Mesendoderm (in vitro differentiated cells): Measurements from ENCODE around the gene GAS6.

Experiments
- DNase-seq: peaks from one replicate; pipeline ENCODE4 v3.0.0; 2013
- H2AK5ac ChIP-seq: 2 replicates; pipeline ENCODE4 v1.6.1; 2013; ENCODE audit warnings: low read length, inconsistent platforms
- H2BK120ac ChIP-seq: 2 replicates; pipeline ENCODE4 v1.6.1; 2013; ENCODE audit warnings: low read depth, mild to moderate bottlenecking, low read length, moderate library complexity, mixed read lengths
- H2BK15ac ChIP-seq: replicated peaks from 2 replicates; pipeline ENCODE4 v1.6.1; 2013; ENCODE audit warnings: low read depth, mild to moderate bottlenecking, moderate library complexity
- H2BK5ac ChIP-seq: 2 replicates; pipeline ENCODE4 v1.6.1; 2013; ENCODE audit warnings: low read length, inconsistent platforms
- H3K18ac ChIP-seq: 2 replicates; pipeline ENCODE4 v1.6.1; 2013; ENCODE audit warnings: mild to moderate bottlenecking, low read length, mixed read lengths
- H3K23ac ChIP-seq: one replicate; pipeline ENCODE4 v1.6.1; 2013; ENCODE audit warnings: low read length
- H3K27ac ChIP-seq: 2 replicates; pipeline ENCODE4 v1.5.1; 2013; ENCODE audit warnings: low read depth, mild to moderate bottlenecking, inconsistent platforms, low read length, moderate library complexity
- H3K27me3 ChIP-seq: 2 replicates; pipeline ENCODE4 v1.6.1; 2013; ENCODE audit warnings: low read length, control low read depth, mild to moderate bottlenecking, inconsistent platforms; ENCODE audit not compliant: insufficient read depth, poor library complexity
- H3K36me3 ChIP-seq: 2 replicates; pipeline ENCODE4 v1.6.1; 2013; ENCODE audit warnings: low read length, inconsistent platforms; ENCODE audit not compliant: control insufficient read depth, insufficient read depth
- H3K4ac ChIP-seq: one replicate; pipeline ENCODE4 v1.6.1; 2013; ENCODE audit warnings: low read depth, mild to moderate bottlenecking, low read length, moderate library complexity
- H3K4me1 ChIP-seq: 2 replicates; pipeline ENCODE4 v1.6.1; 2013; ENCODE audit warnings: low read depth, low read length, inconsistent platforms; ENCODE audit not compliant: control insufficient read depth
- H3K4me2 ChIP-seq: 2 replicates; pipeline ENCODE4 v1.6.1; 2013; ENCODE audit warnings: low read length
- H3K4me3 ChIP-seq: 2 replicates; pipeline ENCODE4 v1.5.1; 2013; ENCODE audit warnings: mild to moderate bottlenecking, low read length
- H3K56ac ChIP-seq: one replicate; pipeline ENCODE4 v1.6.1; 2013; ENCODE audit warnings: low read length
- H3K79me1 ChIP-seq: 2 replicates; pipeline ENCODE4 v1.6.1; 2013; ENCODE audit warnings: low read length, inconsistent platforms
- H3K79me2 ChIP-seq: 2 replicates; pipeline ENCODE4 v1.6.1; 2013; ENCODE audit warnings: mild to moderate bottlenecking, low read length; ENCODE audit not compliant: control insufficient read depth, insufficient read depth
- H3K9ac ChIP-seq: 2 replicates; pipeline ENCODE4 v1.6.1; 2013; ENCODE audit warnings: low read length, inconsistent platforms
- H4K5ac ChIP-seq: one replicate; pipeline ENCODE4 v1.6.1; 2013; ENCODE audit warnings: low read length
- H4K8ac ChIP-seq: one replicate; pipeline ENCODE4 v1.6.1; 2013; ENCODE audit warnings: low read depth, mild to moderate bottlenecking, control low read depth, low read length, moderate library complexity
- WGBS: extraction: QIAGEN DNeasy Blood & Tissue Kit; methylation state at CpG from one replicate; pipeline ENCODE4 v1.1.7; 2013; ENCODE audit warnings: low lambda C conversion rate, missing lambda C conversion rate; ENCODE audit not compliant: insufficient coverage; ENCODE audit errors: extremely low coverage; 5-methylcytosine and 5-hydroxymethylcytosine counted together

Gene GAS6

GRCh38 chr13:113853518-113854237, 10.2 kb downstream of the GAS6 start:
- no peaks in the 10 kb centered on the region for H3K4me1 ChIP-seq
- no peaks in the 10 kb centered on the region for H3K27me3 ChIP-seq
- no peak for DNase-seq
- no peaks in the 10 kb centered on the region for H3K79me2 ChIP-seq
- H4K5ac ChIP-seq = no peak overlapping the region
- no peak overlapping the region for H4K8ac ChIP-seq
- no peaks in the 10 kb centered on the region for H3K79me1 ChIP-seq
- H2BK120ac ChIP-seq = no peak overlapping the region
- H3K4me3 ChIP-seq = no peak overlapping the region
- no peak overlapping the region for H3K4me2 ChIP-seq
- no peak overlapping the region for H3K18ac ChIP-seq
- no peak overlapping the region for H3K4ac ChIP-seq
- WGBS = no CpG with 5 or more reads among the region's 11 CpGs
- H3K23ac ChIP-seq = no peak overlapping the region
- H3K56ac ChIP-seq = no peak overlapping the region
- H3K9ac ChIP-seq = no peak overlapping the region
- no peaks in the 10 kb centered on the region for H3K36me3 ChIP-seq
- no peak overlapping the region for H3K27ac ChIP-seq
- H2BK15ac ChIP-seq = no peak overlapping the region
- H2BK5ac ChIP-seq = no peak overlapping the region
- H2AK5ac ChIP-seq = no peak overlapping the region

- no CpG with 5 or more reads among the region's 22 CpGs for WGBS
- no peak overlapping the region for H3K18ac ChIP-seq
- H3K36me3 ChIP-seq = no peaks in the 10 kb centered on the region
- no peak overlapping the region for H4K8ac ChIP-seq
- H3K4me2 ChIP-seq = no peak overlapping the region
- H3K27me3 ChIP-seq = no peaks in the 10 kb centered on the region
- H4K5ac ChIP-seq = no peak overlapping the region
- H2BK15ac ChIP-seq = no peak overlapping the region
- H2BK5ac ChIP-seq = no peak overlapping the region
- H3K4ac ChIP-seq = no peak overlapping the region
- H3K79me1 ChIP-seq = no peaks in the 10 kb centered on the region
- no peak for DNase-seq
- no peak overlapping the region for H3K56ac ChIP-seq
- H3K9ac ChIP-seq = no peak overlapping the region
- no peak overlapping the region for H2AK5ac ChIP-seq
- H2BK120ac ChIP-seq = no peak overlapping the region
- no peak overlapping the region for H3K27ac ChIP-seq
- H3K4me3 ChIP-seq = no peak overlapping the region
- no peak overlapping the region for H3K23ac ChIP-seq
- no peaks in the 10 kb centered on the region for H3K79me2 ChIP-seq
- H3K4me1 ChIP-seq = no peaks in the 10 kb centered on the region
Measured at GRCh38 chr13:113852536-113853517, 11.0 kb downstream of the GAS6 start.

DNA sequence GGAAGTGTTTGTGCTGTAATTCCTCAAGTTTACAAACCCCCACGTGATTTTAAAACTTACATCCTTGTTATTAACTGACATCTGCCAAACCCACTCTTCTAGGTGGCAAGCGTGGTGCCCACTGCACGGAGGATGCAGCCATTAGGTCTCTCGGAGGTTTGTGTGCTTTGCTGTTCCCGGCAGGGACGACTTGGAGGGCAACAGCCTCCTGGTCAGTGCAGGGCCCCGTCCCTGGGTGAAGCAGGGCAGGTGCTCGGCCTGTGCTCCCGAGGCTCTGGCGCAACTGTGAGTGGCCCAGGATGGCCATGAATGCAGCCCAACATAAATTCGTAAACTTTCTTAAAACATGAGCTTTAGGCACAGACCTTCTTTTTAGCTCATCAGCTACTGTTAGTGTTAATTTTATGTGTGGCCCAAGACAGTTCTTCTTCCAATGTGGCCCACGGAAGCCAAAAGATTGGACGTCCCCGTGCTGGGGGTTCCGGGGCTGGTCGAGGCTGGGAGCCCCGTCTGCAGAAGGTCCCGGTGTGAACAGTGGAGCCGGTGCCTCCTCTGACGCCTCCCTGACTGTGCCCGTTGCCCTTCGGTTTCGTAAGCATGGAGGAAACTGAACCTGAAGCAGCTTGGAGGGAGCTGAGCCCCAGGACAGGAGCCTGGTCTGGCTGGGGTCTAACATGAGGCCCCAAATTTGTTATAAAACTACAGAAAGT, 11.9 kb downstream of the GAS6 start:
- Histone ChIP-seq H3K27me3 (no peaks in the 10 kb centered on the region), H4K5ac (no peak overlapping the region), H3K56ac (no peak overlapping the region), H3K9ac (no peak overlapping the region), H3K27ac (no peak overlapping the region), H3K23ac (no peak overlapping the region), H2BK120ac (no peak overlapping the region), H3K4ac (no peak overlapping the region), H3K36me3 (no peaks in the 10 kb centered on the region), H3K79me2 (no peaks in the 10 kb centered on the region), H2BK5ac (no peak overlapping the region), H4K8ac (no peak overlapping the region), H3K4me2 (no peak overlapping the region), H2AK5ac (no peak overlapping the region), H2BK15ac (no peak overlapping the region), H3K4me3 (no peak overlapping the region), H3K79me1 (no peaks in the 10 kb centered on the region), H3K18ac (no peak overlapping the region), H3K4me1 (no peaks in the 10 kb centered on the region)
- DNase-seq = no peak
- no CpG with 5 or more reads among the region's 23 CpGs for WGBS

- Histone ChIP-seq H4K8ac (no peak overlapping the region), H3K79me2 (no peaks in the 10 kb centered on the region), H3K27ac (no peak overlapping the region), H3K9ac (no peak overlapping the region), H3K4me1 (no peaks in the 10 kb centered on the region), H3K18ac (no peak overlapping the region), H2BK5ac (no peak overlapping the region), H3K27me3 (no peaks in the 10 kb centered on the region), H3K4ac (no peak overlapping the region), H3K79me1 (no peaks in the 10 kb centered on the region), H3K4me3 (no peak overlapping the region), H3K23ac (no peak overlapping the region), H3K56ac (no peak overlapping the region), H4K5ac (no peak overlapping the region), H2BK120ac (no peak overlapping the region), H3K36me3 (no peaks in the 10 kb centered on the region), H3K4me2 (no peak overlapping the region), H2AK5ac (no peak overlapping the region), H2BK15ac (no peak overlapping the region)
- WGBS = no CpG with 5 or more reads among the region's 1 CpG
- no peak for DNase-seq
Measured at GRCh38 chr13:113851480-113851803, 12.4 kb downstream of the GAS6 start.

DNA sequence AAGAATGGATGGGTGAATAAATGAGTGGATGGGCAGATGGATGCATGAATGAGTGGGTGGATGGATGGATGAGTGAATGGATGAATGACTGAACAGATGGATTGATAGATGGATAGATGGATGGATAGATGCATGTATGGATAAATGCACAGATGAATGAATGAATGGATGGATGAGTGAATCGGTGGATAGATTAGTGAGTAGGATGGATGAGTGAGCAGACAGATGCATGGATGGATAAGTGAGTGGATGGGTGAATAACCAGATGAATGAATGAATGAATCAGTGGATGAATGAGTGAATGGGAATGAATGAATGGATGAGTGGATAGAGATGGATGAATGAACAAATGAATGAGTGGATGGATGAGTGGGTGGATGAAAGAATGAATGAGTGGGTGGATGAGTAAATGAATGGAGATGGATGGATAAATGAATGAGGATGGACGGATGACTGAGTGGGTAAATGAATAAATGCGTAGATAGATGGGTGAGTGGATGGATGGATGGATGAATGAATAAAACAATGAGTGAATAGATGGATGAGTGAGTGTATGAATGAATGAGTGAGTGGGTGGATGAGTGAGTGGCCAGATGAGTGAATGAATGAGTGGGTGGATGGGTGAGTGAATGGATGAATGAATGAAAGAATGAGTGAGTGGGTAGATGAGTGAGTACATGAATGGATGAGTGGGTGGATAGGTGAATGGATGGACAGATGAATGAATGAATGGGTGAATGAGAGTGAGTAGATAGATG, 13.0 kb downstream of the GAS6 start:
- H4K5ac ChIP-seq = no peak overlapping the region
- no peak overlapping the region for H2AK5ac ChIP-seq
- no peaks in the 10 kb centered on the region for H3K79me2 ChIP-seq
- H3K4me1 ChIP-seq = no peaks in the 10 kb centered on the region
- no peak overlapping the region for H3K9ac ChIP-seq
- DNase-seq = no peak
- H2BK120ac ChIP-seq = no peak overlapping the region
- H3K36me3 ChIP-seq = no peaks in the 10 kb centered on the region
- H4K8ac ChIP-seq = no peak overlapping the region
- no peak overlapping the region for H3K27ac ChIP-seq
- no peak overlapping the region for H2BK15ac ChIP-seq
- H3K4ac ChIP-seq = no peak overlapping the region
- H3K79me1 ChIP-seq = no peaks in the 10 kb centered on the region
- H3K18ac ChIP-seq = no peak overlapping the region
- WGBS = 100% methylated on average over 2 of the region's 3 CpGs
- H3K4me2 ChIP-seq = no peak overlapping the region
- H2BK5ac ChIP-seq = no peak overlapping the region
- no peak overlapping the region for H3K56ac ChIP-seq
- no peak overlapping the region for H3K4me3 ChIP-seq
- H3K23ac ChIP-seq = no peak overlapping the region
- no peaks in the 10 kb centered on the region for H3K27me3 ChIP-seq
